Ramos (cell line): ENCODE results near the gene SLC22A23.

ENCODE experiments used
- in situ Hi-C: fragments of 300-500 bp; cut with MboI; formaldehyde crosslinking; loops from one replicate; pipeline ENCODE4 v1.14.3; 2022; ENCODE audit warnings: low sequenced_read_pairs; ENCODE audit not compliant: unreplicated experiment

SLC22A23 gene

GRCh38 chr6:3409699-3410384 is 47.0 kb downstream of the SLC22A23 start:
- in situ Hi-C loops, result loop anchor here (10.0 kb wide), 1 partner anchor 325 kb away; no protein-coding TSS in a partner anchor

DNA sequence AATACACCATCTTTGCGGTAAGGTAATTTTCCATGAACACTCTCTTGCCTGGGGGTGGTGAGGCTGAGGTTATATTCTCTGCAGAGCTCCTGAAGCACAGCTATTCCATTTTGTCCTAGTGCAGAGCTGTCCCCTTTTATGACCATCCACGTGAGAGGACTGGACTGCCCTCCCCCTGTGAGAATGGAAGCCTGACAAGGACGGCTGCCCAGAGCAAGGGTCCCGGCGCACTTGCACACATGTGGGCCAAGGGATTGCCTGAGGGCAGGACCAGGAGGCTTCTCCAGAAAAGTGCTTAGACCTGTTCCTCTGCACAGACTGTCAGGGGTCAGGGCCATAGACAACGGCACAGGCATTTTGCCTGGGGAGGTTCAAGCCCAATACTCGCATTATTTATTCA is 48.2 kb downstream of the SLC22A23 start:
- in situ Hi-C loops, result no loop called here

DNA sequence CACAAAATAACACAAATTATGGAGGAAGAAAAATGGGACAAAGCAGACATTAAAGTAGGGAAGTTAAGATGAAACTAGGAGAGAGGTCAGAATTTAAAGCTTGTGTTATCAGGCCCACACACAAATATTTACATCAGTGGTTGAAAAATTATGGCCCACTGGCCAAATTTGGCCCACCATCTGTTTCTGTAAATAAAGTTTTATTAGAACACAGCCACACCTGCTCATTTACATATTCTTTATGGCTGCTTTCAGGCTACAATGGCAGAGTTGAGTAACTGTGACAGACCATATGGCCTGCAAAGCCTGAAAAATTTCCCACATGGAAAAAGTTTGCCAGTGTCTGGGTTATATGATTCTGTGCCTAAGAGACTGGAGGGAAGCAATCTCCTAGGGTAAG is 49.0 kb downstream of the SLC22A23 start:
- in situ Hi-C loops, result no loop called here

- in situ Hi-C loops, result no loop called here
Observed at GRCh38 chr6:3406891-3407809, 49.7 kb downstream of the SLC22A23 start.

- in situ Hi-C loops, result no loop called here
Observed at GRCh38 chr6:3406362-3406821, 50.5 kb downstream of the SLC22A23 start.

DNA sequence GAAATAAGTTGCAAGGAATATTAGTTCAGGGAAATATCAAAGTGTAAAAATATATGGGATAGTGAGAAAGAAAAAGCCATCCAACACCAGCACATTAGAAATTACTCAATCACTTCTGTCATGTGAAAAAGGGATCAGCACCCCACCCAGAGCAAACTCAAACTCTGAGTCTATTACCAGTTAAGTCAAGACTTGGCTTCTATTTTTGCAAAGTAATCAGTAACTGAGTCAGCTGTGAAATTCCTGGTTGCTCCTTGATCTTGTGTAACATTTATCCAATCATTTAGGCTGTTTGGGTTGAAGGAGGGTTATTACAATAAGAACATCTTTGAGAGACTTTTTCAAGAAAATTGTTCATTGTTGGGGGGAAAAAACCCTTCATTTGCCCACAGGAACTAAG is 51.2 kb downstream of the SLC22A23 start:
- in situ Hi-C loops, result no loop called here

DNA sequence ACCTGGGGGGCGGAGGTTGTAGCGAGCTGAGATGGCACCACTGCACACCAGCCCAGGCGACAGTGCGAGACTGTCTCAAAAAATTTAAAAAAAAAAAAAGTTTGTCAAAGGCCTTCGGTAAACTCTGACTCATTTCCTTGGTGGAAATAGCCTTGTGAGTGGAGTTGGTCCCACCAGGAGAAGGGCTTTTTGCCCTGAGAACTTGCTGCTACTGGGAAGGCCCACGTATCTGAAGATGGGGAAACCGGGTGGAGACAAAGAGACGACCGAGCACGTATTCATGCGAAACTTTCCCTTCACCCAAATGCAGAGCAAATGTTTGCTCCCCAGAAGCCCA is 51.7 kb downstream of the SLC22A23 start:
- in situ Hi-C loops, result no loop called here

GRCh38 chr6:3403238-3404173 is 53.3 kb downstream of the SLC22A23 start:
- in situ Hi-C loops, result no loop called here

GRCh38 chr6:3402310-3403237 is 54.3 kb downstream of the SLC22A23 start:
- in situ Hi-C loops, result no loop called here

DNA sequence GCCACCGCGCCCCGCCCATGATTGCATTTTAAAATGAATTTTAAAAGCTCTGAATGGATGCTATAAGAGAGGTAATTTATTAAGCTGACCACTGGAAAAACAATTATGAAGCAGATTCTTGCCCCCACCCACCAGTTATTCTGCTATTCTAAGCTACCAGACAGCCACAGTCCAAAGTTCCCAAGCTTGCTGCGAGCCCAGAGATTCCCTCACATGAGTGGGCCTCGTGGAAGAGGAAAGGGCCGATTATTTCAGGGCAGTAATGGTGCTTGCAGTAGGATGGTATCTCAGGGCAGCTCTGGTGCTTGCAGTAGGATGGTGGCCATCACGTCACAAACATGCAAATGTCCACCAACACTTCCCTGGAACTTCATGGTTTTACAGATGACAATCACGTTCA is 56.7 kb downstream of the SLC22A23 start:
- in situ Hi-C loops, result no loop called here

DNA sequence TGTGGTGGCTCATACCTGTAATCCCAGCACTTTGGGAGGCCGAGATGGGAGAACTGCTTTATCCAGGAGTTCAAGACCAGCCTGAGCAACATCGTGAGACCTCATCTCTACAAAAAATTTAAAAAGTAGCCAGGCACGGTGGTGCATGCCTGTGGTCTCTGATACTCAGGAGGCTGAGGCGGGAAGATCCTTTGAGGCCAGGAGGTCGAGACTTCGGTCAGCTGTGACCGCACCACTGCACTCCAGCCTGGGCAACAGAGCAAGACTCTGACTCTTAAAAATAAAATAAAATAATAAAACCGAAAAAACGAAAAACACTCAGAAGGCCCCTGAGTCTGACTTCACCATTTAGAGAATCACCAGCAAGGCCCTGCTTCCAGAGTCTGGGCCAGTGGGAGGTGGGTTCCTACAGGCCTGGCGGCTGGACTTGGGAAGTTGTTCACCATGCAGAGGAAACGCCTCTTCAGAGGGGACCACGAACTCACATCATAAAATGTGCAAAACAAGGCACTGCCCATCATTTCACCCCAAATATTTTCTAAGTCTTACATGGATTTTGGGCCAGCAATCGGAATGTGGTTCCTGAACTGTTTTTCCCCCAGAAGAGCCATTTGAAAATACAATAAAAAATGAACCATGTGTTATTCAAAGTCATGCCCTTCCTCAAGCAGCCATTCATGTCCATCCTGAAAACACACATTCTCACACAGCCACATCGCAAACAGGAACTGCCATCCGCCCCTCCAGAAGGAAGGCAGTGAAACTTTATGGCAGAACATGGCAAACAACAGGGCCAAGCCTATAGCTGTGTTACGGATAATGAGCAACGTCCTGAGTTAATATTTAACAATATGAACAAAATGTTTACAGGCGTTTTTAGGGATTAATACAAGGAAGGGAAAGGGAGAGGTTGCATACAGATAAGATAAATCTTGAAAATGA is 57.8 kb downstream of the SLC22A23 start:
- in situ Hi-C loops, result no loop called here

- in situ Hi-C loops, result no loop called here
Observed at GRCh38 chr6:3398165-3398562, 58.7 kb downstream of the SLC22A23 start.

- in situ Hi-C loops, result no loop called here
Observed at GRCh38 chr6:3397229-3398164, 59.4 kb downstream of the SLC22A23 start.

DNA sequence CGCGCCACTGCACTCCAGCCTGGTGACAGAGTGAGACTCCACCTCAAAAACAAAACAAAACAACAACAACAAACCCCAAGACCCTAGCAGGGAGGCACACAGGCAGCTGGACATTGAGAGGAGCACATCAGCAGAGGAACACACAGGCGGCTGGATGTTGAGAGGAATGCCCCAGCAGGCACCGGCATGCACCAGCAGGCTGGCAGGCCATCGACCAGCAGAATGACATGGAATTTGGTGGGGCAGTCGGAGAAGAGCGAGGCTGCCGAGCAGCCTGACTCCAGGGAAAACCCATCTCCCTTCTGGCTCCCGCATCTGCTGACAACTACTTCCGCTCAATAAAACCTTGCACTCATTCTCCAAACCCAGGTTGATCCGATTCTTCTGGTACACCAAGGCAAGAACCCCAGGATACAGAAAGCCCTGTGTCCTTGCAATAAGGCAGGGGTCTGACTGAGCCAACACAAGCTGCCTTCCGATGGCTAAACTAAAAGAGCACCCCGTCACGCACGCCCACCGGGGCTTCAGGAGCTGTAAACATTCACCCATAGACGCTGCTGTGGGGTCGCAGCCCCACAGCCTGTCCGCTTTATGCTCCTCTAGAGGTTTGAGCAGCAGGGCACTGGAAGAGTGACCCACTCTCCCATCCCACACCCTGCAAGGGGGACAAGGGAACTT is 60.2 kb downstream of the SLC22A23 start:
- in situ Hi-C loops, result no loop called here

DNA sequence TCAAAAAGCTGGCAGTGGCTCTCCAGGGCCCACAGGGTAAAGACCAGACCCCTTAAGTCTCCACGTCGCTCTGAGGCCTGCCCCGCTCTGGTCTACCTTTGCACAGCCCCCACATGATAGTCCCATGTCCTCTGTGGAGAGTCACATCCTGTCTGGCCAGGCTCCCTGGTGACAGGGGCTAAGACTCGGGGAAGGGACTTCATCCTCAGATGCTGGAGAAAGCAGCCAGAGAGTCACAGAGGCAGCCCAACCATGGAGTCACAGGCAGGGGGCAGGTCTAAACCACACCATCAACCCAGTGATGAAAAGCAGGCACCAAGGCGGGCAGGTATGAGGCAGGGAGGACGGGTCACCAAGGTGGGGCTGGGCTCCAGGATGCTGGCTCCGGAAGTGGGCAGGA is 62.2 kb downstream of the SLC22A23 start:
- in situ Hi-C loops, result no loop called here

GRCh38 chr6:3393836-3394202 is 63.0 kb downstream of the SLC22A23 start:
- in situ Hi-C loops, result no loop called here
